Measurements from ENCODE around the gene HAP1.

DNA sequence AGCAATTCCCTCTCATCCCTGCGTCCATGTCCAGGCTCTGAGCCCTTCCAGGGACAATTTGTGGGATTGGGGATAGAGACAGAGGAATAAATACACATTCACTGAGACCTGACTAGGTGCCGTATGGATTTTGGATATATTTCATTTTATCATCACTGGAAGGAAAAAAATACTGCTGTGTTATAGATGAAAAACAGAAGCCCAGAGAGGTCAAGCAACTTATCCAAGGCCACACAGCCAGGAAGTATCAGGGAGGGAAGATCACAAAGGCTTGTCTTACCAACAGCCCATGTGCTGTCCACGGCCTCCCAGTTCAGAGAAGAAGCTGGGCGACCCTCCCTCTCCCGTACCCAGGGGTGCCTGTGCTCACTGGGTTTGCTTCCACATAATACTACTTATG is 6.1 kb upstream of the HAP1 start:
- TF ChIP-seq POLR2AphosphoS5 (IDR thresholded peaks at IDR 0.05; ENCODE audit: low read depth, low read length) (no peak), POLR2A (IDR thresholded peaks at IDR 0.05; ENCODE audit: low read depth, low read length) (no peak), TAF1 (IDR thresholded peaks at IDR 0.05; ENCODE audit: borderline replicate concordance, low read depth, low read length) (no peak)
